Heart left ventricle (tissue), 16 donors: ENCODE results near the gene MGMT. TPM values are rescaled to one million over a fixed set of nuclear protein-coding genes. Genes with fewer than 3 reads are reported as not detected.

Experiments used
- ATAC-seq, 4 donors: fragments of 200-7000 bp; cut with Tn5 transposase; one replicate each; pipeline ENCODE4 v1.9.1; 2020 to 2022; ENCODE audit warnings: moderate library complexity in 4 of 4, mild to moderate bottlenecking in 3 of 4, moderate number of reproducible peaks in 1 of 4
- DNase-seq, 5 donors: peaks; one replicate each; pipeline ENCODE4 v3.0.0-alpha.2; 2020
- H3K27ac ChIP-seq, 12 donors: fragments of 200-600 bp; sonication (generic) in 4 of 12; one replicate each; pipeline versions ENCODE4 v1.5.0 to v1.8.0; 2016 to 2022; ENCODE audit warnings: mild to moderate bottlenecking in 2 of 12
- H3K27me3 ChIP-seq, 9 donors: fragments of 200-600 bp; sonication (generic) in 2 of 9; one replicate each; pipeline versions ENCODE4 v1.5.1 to v1.8.0; 2016 to 2022; ENCODE audit warnings: mild to moderate bottlenecking in 3 of 9
- H3K36me3 ChIP-seq, 9 donors: fragments of 200-600 bp; sonication (generic) in 2 of 9; one replicate each; pipeline versions ENCODE4 v1.5.0 to v1.8.0; 2018 to 2022; ENCODE audit warnings: mild to moderate bottlenecking in 2 of 9
- H3K4me1 ChIP-seq, 12 donors: fragments of 200-600 bp; sonication (generic) in 4 of 12; one replicate each; pipeline versions ENCODE4 v1.5.0 to v1.8.0; 2016 to 2022; ENCODE audit warnings: mild to moderate bottlenecking in 3 of 12
- H3K4me3 ChIP-seq, 12 donors: fragments of 200-600 bp; sonication (generic) in 4 of 12; one replicate each; pipeline versions ENCODE4 v1.5.0 to v1.8.0; 2017 to 2022; ENCODE audit warnings: mild to moderate bottlenecking in 9 of 12, moderate library complexity in 4 of 12
- H3K9me3 ChIP-seq, 12 donors: fragments of 200-600 bp; sonication (generic) in 4 of 12; one replicate each; pipeline versions ENCODE4 v1.5.0 to v1.8.0; 2016 to 2022; ENCODE audit warnings: mild to moderate bottlenecking in 1 of 12
- CTCF ChIP-seq, 12 donors: fragments of 200-600 bp; sonication (generic) in 4 of 12; IDR thresholded peaks; one replicate each; pipeline versions ENCODE4 v1.5.0 to v1.8.0; 2018 to 2022; ENCODE audit warnings: antibody characterized with exemption in 12 of 12, mild to moderate bottlenecking in 5 of 12
- POLR2A ChIP-seq, 2 donors: fragments of 450-650 bp; IDR thresholded peaks; one replicate each; pipeline ENCODE4 v1.6.1; 2017; ENCODE audit warnings: antibody characterized with exemption in 2 of 2, mild to moderate bottlenecking in 2 of 2, moderate library complexity in 2 of 2
- WGBS, 4 donors: extraction: QIAGEN DNeasy Blood & Tissue Kit in 2 of 4; methylation state at CpG; one replicate each; pipeline versions ENCODE4 v1.1.5 to v1.1.7; 2013 to 2018; 5-methylcytosine and 5-hydroxymethylcytosine counted together
- intact Hi-C, 10 donors: fragments of 100-400 bp; cut with DNase I; formaldehyde crosslinking; loops; one replicate each; pipeline versions ENCODE4 v1.11.1 to v1.14.2; 2022
- polyA plus RNA-seq, 2 donors: library from polyadenylated mRNA; stranded (reverse); fragments of 200-250 nt; gene quantifications; one replicate each; pipeline ENCODE4 v1.2.3, GENCODE V29; 2013
- total RNA-seq, 9 donors: library from RNA; depleted of rRNA in 2 of 9; stranded (reverse); fragments of >200 nt in 2 of 9; fragmentation: NEBNext Ultra II Directional in 3 of 9; extraction: Animal tissue kit (Norgen Biotek cat#: 25700) in 3 of 9; gene quantifications; one replicate each; pipeline versions ENCODE4 v1.1.0 to v1.2.4, GENCODE V29; 2016 to 2023
- donor health status: ischemic (EF 13 %, LVEDD 7.1; RV severe dilation, severe dysfunction).
- donor health status: healthy with polysubstance abuse.
- donor health status: DM: no; HTN: yes; CAD: no.
- donor health status: DM: no; HTN: no; CAD: no.
- donor health status: ischemic (EF 25% LVEDD 6.9; RV normal size, moderate dysfunction).
- donor health status: ischemic (EF 25% LVEDD 5.7; RV mildly dilated, moderate dysfunction).
- donor health status: healthy.
- donor health status: DM: yes; HTN: yes; CAD: no.
- donor health status: ischemic (EF 35%, LVEDD 5.7; RV mildly dilated, moderate dysfunction).
- donor health status: nonischemic (EF 11% LVEDD 7.7; RV severe dilation, severe dysfunction).
- donor health status: DM: yes; HTN: yes; CAD: no.
- donor health status: PGD.
- donor health status: ischemic (EF 29% LVEDD 5.4; RV normal size, mild dysfunction).
- donor health status: nonischemic (EF 23%, LVEDD 6.1; RV moderate dilation, normal function).

The MGMT gene
- total and polyA plus RNA-seq, 11 donors = 6.2 to 25.3 (median 11.6) TPM

- Histone ChIP-seq H3K9me3 (no peaks in the 10 kb centered on the region), H3K4me3 (no peak overlapping the region), H3K4me1 (no peaks in the 10 kb centered on the region), H3K27me3 (no peaks in the 10 kb centered on the region), H3K27ac (no peak overlapping the region), H3K36me3 (peaks cover 0 to 16% (median 0%) of the 10 kb centered on the region in 9 donors)
- TF ChIP-seq POLR2A (IDR thresholded peaks at IDR 0.05) (no peak), CTCF (IDR thresholded peaks at IDR 0.05) (no peak)
- ATAC-seq (no peak), DNase-seq (peak in 1 of 5 donors; percentile 11)
- intact Hi-C loops = no loop called here
- 91 to 96% (median 94%) methylated on average over 7 to 11 of the region's 11 CpGs for WGBS, 4 donors
These were observed 306.4 kb downstream of the MGMT start for GRCh38 chr10:129773359-129773990.

- Histone ChIP-seq H3K4me3 (no peak overlapping the region), H3K27me3 (no peaks in the 10 kb centered on the region), H3K9me3 (no peaks in the 10 kb centered on the region), H3K36me3 (peaks cover 0 to 11% (median 0%) of the 10 kb centered on the region in 9 donors), H3K27ac (no peak overlapping the region), H3K4me1 (no peaks in the 10 kb centered on the region)
- WGBS, 4 donors = 84 to 95% (median 89%) methylated on average over 10 to 14 of the region's 14 CpGs
- TF ChIP-seq CTCF (IDR thresholded peaks at IDR 0.05) = no peak
- TF ChIP-seq POLR2A (IDR thresholded peaks at IDR 0.05) = no peak
- peak in 1 of 4 donors; percentile 8 for ATAC-seq
- DNase-seq = peak in 1 of 5 donors; percentile 16
- intact Hi-C loops = no loop called here
These were observed 307.2 kb downstream of the MGMT start for GRCh38 chr10:129774082-129774735.

- intact Hi-C loops = no loop called here
- Histone ChIP-seq H3K36me3 (peaks cover 0 to 4% (median 0%) of the 10 kb centered on the region in 9 donors), H3K27me3 (no peaks in the 10 kb centered on the region), H3K4me3 (no peak overlapping the region), H3K27ac (no peak overlapping the region), H3K9me3 (no peaks in the 10 kb centered on the region), H3K4me1 (no peaks in the 10 kb centered on the region)
- TF ChIP-seq POLR2A (IDR thresholded peaks at IDR 0.05) = no peak
- no peak for TF ChIP-seq CTCF (IDR thresholded peaks at IDR 0.05)
- ATAC-seq (peak in 1 of 4 donors; percentile 18), DNase-seq (peak in 1 of 5 donors; percentile 14)
- WGBS, 4 donors = 84 to 88% (median 86%) methylated on average over 9 to 13 of the region's 13 CpGs
These were observed 307.8 kb downstream of the MGMT start for GRCh38 chr10:129774736-129775401.

- no peak for TF ChIP-seq CTCF (IDR thresholded peaks at IDR 0.05)
- no peak for TF ChIP-seq POLR2A (IDR thresholded peaks at IDR 0.05)
- intact Hi-C loops = no loop called here
- Histone ChIP-seq H3K36me3 (no peaks in the 10 kb centered on the region), H3K27ac (no peak overlapping the region), H3K9me3 (no peaks in the 10 kb centered on the region), H3K4me1 (no peaks in the 10 kb centered on the region), H3K27me3 (no peaks in the 10 kb centered on the region), H3K4me3 (no peak overlapping the region)
- DNase-seq (peak in 1 of 5 donors; percentile 7), ATAC-seq (no peak)
- WGBS, 4 donors = 79 to 87% (median 83%) methylated on average over 8 to 9 of the region's 9 CpGs
These were observed 308.6 kb downstream of the MGMT start for GRCh38 chr10:129775681-129776080.
